Glutamatergic neuron (in vitro differentiated cells): ENCODE measurements around the gene NETO1. TPM values are rescaled to one million over a fixed set of nuclear protein-coding genes. Genes with fewer than 3 reads are reported as not detected.

Source experiments
- DNase-seq: peaks from one replicate; pipeline ENCODE4 v3.0.0; 2022
- H3K27ac Mint-ChIP-seq: one replicate; pipeline ENCODE4 v1.8.0; 2020; ENCODE audit warnings: mild to moderate bottlenecking, mixed read lengths, inconsistent platforms; ENCODE audit not compliant: unreplicated experiment
- H3K27me3 Mint-ChIP-seq: one replicate; pipeline ENCODE4 v1.8.0; 2020; ENCODE audit warnings: mild to moderate bottlenecking, moderate library complexity, mixed read lengths, inconsistent platforms; ENCODE audit not compliant: unreplicated experiment
- H3K36me3 Mint-ChIP-seq: one replicate; pipeline ENCODE4 v1.8.0; 2020; ENCODE audit warnings: mild to moderate bottlenecking, mixed read lengths, inconsistent platforms; ENCODE audit not compliant: unreplicated experiment
- H3K4me1 Mint-ChIP-seq: one replicate; pipeline ENCODE4 v1.8.0; 2020; ENCODE audit warnings: mild to moderate bottlenecking, low read depth, mixed read lengths, inconsistent platforms; ENCODE audit not compliant: unreplicated experiment
- H3K4me3 Mint-ChIP-seq: one replicate; pipeline ENCODE4 v1.8.0; 2020; ENCODE audit warnings: mild to moderate bottlenecking, mixed read lengths, inconsistent platforms; ENCODE audit not compliant: unreplicated experiment
- H3K9me3 Mint-ChIP-seq: one replicate; pipeline ENCODE4 v1.8.0; 2020; ENCODE audit warnings: mild to moderate bottlenecking, moderate library complexity, mixed read lengths, inconsistent platforms; ENCODE audit not compliant: unreplicated experiment
- total RNA-seq: library from RNA; stranded (reverse); fragmentation: NEBNext Ultra II Directional; extraction: Animal tissue kit (Norgen Biotek cat#: 25700); gene quantifications from one replicate; pipeline ENCODE4 v1.2.1, GENCODE V29; 2021; ENCODE audit not compliant: unreplicated experiment
- TF ChIP-seq, protein P1 (sequence below): fragments of 200-600 bp; sonication (generic); IDR thresholded peaks from one replicate; pipeline ENCODE4 v1.5.0; 2021; ENCODE audit not compliant: partially characterized antibody, unreplicated experiment

NETO1 gene
- total RNA-seq, 1 donor from 2014 or later = 5.5 TPM

GRCh38 chr18:72847771-72848170, 20.0 kb downstream of the NETO1 start:
- no peaks in the 10 kb centered on the region for H3K9me3 Mint-ChIP-seq
- no peak overlapping the region for H3K4me3 Mint-ChIP-seq
- no peaks in the 10 kb centered on the region for H3K27me3 Mint-ChIP-seq
- no peaks in the 10 kb centered on the region for H3K36me3 Mint-ChIP-seq
- H3K4me1 Mint-ChIP-seq = no peaks in the 10 kb centered on the region
- no peak overlapping the region for H3K27ac Mint-ChIP-seq
- TF ChIP-seq, protein P1, sequence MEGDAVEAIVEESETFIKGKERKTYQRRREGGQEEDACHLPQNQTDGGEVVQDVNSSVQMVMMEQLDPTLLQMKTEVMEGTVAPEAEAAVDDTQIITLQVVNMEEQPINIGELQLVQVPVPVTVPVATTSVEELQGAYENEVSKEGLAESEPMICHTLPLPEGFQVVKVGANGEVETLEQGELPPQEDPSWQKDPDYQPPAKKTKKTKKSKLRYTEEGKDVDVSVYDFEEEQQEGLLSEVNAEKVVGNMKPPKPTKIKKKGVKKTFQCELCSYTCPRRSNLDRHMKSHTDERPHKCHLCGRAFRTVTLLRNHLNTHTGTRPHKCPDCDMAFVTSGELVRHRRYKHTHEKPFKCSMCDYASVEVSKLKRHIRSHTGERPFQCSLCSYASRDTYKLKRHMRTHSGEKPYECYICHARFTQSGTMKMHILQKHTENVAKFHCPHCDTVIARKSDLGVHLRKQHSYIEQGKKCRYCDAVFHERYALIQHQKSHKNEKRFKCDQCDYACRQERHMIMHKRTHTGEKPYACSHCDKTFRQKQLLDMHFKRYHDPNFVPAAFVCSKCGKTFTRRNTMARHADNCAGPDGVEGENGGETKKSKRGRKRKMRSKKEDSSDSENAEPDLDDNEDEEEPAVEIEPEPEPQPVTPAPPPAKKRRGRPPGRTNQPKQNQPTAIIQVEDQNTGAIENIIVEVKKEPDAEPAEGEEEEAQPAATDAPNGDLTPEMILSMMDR = no peak
- no peak for DNase-seq

DNA sequence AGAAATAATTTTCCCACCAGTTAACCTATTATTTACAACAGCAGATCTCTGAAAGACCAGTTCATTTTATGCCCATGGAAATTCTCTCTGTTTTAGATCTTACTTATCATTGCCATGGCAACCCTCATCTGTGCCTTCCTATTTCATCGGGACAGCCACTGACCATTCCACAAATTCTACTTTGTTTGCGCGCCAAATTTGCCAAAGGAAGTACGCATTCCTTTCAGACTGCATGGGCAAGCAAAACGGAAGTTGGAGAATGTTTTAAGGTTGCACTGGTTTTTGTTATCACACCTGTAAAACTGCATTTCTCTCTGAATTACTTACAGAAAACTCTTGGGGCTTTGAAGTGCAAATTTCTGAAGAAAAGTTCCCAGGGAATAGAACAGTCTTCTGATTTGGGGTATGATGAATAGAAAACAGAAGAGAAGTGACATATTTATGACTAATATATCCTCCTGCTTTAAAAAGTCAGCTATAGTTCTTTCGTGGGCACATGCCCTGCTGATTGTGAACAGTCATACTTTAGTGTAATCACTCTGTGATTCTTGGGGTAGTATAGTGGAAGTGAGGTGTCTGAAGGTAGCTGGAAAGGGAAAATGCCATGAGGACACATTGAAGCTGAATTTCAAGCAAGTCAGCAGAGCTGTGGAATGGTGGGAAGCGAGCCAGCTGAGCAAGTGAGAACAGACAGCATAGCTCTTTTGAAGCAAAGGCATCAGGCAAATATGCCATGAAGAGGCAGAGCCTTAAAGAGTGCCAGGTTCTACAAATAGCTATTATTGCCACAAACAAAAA, 20.9 kb downstream of the NETO1 start:
- no peaks in the 10 kb centered on the region for H3K4me1 Mint-ChIP-seq
- DNase-seq = no peak
- H3K36me3 Mint-ChIP-seq = no peaks in the 10 kb centered on the region
- no peak overlapping the region for H3K27ac Mint-ChIP-seq
- H3K9me3 Mint-ChIP-seq = no peaks in the 10 kb centered on the region
- no peaks in the 10 kb centered on the region for H3K27me3 Mint-ChIP-seq
- no peak overlapping the region for H3K4me3 Mint-ChIP-seq
- TF ChIP-seq, protein P1 = no peak

GRCh38 chr18:72843743-72844142, 24.0 kb downstream of the NETO1 start:
- Mint-ChIP-seq H3K4me3 (no peak overlapping the region), H3K9me3 (no peaks in the 10 kb centered on the region), H3K27me3 (no peaks in the 10 kb centered on the region), H3K36me3 (no peaks in the 10 kb centered on the region), H3K4me1 (no peaks in the 10 kb centered on the region), H3K27ac (no peak overlapping the region)
- no peak for DNase-seq
- TF ChIP-seq, protein P1 = no peak

- Mint-ChIP-seq H3K36me3 (no peaks in the 10 kb centered on the region), H3K27me3 (no peaks in the 10 kb centered on the region), H3K4me3 (no peak overlapping the region), H3K4me1 (no peaks in the 10 kb centered on the region), H3K9me3 (no peaks in the 10 kb centered on the region), H3K27ac (no peak overlapping the region)
- TF ChIP-seq, protein P1 = no peak
- DNase-seq = no peak
These were observed 27.7 kb downstream of the NETO1 start for GRCh38 chr18:72840109-72840508.

DNA sequence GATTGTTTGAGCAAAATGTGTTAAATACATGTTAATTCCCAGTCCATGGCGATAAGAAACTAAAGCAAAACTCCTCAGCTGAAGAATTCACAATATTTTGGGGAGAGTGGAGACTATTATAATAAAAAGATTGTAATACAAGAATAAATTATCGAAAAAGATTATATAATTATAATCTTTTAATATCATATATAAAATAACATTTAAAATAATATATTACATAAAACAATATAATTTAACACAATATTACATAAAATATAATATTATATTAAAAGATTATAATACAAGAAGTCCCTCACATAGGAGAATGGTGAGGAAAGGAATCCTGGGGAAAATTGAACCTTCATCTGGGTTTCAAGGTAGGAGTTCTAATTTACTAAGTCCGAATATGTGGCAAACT, 33.1 kb downstream of the NETO1 start:
- no peaks in the 10 kb centered on the region for H3K36me3 Mint-ChIP-seq
- no peak overlapping the region for H3K27ac Mint-ChIP-seq
- TF ChIP-seq, protein P1 = no peak
- peaks cover 2% of the 10 kb centered on the region for H3K27me3 Mint-ChIP-seq
- H3K9me3 Mint-ChIP-seq = no peaks in the 10 kb centered on the region
- no peaks in the 10 kb centered on the region for H3K4me1 Mint-ChIP-seq
- H3K4me3 Mint-ChIP-seq = no peak overlapping the region
- no peak for DNase-seq
